Stimulated activated naive CD4-positive, alpha-beta T cell treated with Interleukin-2 at 50 U/mL for 16 hours (primary cell): ENCODE data around the gene JMJD1C.
"Not testable (repeated sequence)": the region's sequence is repeated elsewhere in the genome, so short reads cannot be mapped to it uniquely, and the experiment has no call there.

ENCODE experiments used
- DNase-seq: peaks from one replicate; lab custom pipeline; 2025; lab: John Stamatoyannopoulos, UW

JMJD1C gene

DNA sequence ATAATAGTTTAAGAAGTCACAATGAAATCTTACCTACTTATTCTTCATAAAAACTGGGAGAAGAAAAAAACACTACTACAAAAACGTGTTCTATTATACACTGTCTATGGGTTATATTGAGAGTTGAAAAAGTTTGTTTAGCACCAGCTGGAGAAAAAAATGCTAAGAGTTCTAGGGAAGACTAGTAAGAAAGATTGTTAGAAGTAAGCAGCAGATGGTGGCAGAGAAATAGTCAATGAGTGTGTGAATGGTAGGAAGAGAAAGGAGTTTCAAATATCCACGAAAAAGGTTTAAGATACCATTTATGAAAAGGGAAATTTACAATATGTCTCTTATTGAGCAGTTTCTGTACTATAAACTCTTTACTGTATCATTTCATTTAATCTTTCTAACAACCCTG, 208.0 kb downstream of the JMJD1C start:
- DNase-seq = no peak

DNA sequence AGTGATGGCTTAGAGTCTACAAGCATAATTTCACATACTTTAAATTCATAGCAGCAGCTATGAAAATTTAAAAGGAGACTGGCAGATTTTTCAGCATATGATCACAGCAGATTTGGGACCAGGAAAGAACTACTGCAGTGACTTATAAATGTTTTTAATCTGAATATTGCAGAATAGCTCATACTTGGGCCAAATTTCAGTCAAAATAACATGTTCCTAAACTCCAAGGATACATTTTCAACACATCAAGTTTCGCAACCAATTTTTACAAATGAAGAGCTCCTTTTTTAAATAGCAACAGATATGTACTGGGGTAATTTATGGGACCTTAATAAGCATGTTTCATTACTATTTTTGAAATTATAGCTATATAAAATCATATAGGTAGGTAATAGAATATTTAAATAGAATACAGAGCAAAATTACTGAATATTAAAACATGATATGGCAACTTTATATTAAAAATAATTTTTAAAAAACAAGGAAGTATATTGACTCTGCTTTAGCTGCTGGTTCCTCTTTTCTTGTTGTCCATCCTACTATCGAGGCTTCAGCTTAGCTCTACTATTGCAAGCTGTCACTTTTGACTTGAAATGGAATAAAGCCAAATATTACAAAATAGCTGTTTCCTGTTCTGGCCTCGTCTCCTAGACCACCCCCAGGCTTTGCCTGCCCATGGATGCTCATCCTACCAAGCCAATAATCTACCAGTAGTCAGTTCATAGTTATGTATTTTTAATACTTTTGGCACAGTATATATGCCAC, 209.6 kb downstream of the JMJD1C start:
- DNase-seq = no peak

DNA sequence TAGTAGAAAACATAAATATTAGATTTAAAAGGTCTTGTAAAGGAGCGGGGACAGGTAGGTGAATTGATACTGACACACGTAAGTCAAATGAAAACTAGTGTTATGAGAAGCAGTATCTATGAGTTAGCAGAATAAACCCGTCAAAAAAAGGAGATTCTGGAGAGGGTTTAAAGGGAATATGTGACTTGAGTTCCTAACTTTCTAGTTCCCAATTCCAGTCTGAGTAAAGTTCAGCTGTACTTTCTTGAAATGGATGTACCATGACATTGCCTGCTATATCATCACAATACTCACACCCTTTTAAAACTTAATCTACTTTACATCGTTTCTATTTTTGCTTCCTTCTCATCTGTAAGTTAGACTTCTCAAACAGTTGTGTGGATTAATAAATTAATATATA, 210.5 kb downstream of the JMJD1C start:
- no peak for DNase-seq

DNA sequence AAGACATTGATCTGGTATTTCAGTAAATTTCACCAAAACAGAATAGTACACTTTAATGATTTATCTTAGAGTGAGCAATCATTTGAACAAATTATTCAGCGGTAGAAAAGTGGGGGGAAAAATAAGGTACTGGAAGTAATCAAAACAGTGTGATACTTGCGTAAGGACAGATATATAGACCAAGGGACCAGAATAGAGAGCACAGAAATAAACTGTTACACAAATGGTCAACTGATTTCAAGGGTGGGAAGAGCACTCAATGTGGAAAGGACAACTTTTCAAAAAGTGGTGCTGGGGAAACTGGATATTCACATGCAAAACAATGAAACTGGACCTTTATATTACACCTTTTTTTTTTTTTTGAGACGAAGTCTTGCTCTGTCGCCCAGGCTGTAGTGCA, 212.7 kb downstream of the JMJD1C start:
- DNase-seq = no peak

DNA sequence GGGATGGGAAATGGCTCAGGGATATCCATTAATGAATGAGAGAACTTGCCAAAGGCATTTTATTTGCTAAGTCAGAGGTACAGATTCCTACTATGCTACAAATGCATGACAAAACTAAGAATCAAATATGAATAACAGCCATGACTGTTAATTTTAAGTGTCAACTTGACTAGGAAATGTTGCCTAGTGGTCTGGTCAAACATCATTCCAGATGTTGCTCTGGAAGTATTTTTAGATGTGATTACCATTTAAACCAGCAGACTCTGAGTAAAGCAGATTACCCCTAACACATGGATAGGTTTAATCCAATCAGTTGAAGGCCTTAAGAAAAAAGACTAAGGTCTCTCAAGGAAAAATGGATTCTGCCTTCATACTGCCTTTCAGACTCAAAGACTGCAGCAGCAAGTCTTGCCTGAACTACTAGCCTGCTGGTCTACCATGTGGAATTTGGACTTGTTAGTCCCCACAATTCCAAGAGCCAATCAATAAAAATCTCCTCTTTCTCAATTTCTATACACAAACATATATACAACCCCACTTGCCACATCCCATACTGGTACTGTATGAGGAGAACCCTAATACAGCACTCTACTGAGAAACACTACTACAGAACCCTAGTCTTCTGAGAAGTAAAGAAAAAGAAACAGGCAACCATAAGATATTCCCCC, 213.5 kb downstream of the JMJD1C start:
- no peak for DNase-seq

DNA sequence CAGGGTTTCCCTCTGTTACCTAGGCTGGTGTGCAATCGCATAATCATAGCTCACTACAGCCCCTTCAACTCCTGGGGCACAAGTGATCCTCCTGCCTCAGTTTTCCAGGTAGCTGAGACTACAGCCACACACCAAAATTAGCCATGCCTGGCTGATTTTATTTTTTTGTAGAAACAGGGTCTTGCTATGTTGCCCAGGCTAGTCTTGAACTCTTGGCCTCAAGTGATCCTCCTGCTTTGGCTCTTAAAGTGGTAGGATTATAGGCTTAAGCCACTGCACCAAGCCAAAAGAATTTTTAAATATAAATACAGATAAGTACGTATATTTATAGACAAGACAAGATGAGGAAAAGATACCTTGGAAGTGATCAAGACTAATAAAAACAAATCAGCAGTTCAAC, 215.7 kb downstream of the JMJD1C start:
- DNase-seq = no peak

DNA sequence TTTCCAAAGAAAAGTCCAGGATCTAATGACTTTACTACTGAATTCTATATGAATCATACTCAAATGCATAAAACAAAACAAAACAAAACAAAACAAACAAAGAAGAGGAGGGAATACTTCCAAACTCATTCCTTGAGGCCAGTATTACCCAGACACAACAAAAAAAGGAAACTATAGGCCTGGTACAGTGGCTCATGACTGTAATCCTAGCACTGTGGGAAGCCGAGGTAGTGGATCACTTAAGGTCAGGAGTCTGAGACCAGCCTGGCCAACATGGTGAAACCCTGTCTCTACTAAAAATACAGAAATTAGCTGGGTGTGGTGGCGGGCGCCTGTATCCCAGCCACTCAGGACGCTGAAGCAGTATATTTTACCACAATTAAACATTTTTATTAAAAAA, 218.0 kb downstream of the JMJD1C start:
- DNase-seq = no peak

DNA sequence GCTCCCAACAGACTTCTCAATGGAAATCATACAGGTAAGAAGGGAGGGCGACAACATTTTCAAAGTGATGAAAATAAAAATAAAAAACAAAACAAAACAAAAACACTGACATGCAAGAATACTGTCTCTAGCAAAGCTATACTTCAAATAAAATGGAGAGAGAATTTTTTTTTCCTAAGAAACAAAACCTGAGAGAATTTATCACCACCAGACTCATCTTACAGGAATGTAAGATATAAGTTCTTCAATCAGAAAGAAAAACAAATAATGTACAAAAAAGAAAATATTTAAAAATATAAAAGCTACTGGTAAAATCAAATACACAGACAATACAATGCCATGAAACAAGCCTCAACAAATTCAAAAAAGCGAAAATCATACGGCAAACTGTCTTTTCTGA, 219.4 kb downstream of the JMJD1C start:
- DNase-seq = no peak

DNA sequence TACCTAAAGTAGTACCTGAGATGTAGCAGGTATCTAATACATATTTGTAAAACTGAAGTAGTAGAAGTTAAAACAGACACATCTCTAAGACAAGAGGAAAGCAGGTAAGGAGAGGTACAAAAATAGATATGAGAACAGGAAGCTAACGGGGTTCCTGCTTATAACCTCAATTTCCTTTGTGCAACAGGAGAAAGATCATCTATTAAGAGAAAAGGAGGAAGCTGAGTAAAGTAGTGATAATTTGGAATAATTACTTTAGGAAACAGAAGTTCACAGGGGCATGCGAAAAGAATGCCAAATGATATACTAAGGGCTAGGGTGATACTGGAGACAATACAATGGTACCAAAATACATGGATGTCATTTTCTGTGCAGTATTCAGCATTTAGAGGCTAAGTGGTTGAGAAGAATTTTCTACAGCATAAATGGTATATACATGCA, 223.9 kb downstream of the JMJD1C start:
- no peak for DNase-seq

DNA sequence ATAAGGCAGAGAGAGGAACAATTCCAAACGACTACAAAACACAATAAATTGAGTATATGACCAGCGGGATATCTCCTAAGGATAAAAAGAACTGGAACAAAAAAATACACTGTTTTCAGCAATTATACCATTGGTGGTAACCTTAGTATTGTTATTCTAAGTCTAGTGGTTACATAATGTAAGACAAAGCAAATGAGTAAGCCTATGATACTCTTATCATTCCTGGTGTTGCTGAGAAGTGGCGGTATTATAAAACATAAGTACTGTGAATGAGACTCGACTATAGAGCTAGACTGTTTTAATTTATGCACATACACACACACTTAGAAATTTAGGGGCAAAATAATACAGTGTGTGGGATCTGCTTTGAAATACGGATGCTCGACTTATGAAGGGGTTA, 225.0 kb downstream of the JMJD1C start:
- no peak for DNase-seq

DNA sequence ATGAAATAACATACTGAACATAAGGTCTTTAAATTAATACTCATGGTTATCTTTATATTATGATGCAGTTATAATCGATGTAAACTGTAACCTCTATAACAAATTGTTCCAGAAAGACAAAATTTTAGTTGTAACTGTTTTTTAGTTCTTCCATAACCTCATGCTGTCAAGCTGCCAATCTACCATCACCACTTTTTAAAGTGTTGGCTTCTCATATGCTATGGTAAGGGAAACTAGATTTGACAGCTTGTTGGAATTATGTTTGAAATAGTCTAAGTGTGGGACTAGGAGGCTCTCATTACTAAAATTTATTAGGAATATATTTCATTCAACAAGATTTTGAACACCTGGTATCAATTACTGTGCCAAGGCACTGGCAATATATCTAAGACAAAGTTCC, 227.3 kb downstream of the JMJD1C start:
- DNase-seq = no peak

DNA sequence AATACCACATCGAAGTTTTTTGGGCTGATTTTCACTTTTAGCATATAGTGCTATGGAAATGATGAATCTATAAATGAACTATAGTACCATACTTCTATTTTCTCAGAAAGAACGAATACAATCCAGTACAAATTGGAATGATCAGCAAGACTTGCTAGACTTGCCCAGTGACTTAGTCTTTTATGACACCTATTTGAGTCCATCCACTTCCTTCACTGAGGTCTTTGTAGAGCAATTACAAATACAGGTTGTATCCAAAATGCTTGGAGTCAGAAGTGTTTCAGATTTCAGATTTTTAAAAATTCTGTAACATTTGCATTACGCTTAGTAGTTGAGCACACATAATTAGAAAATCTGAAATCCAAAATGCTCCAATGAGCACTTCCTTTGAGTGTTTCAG, 228.4 kb downstream of the JMJD1C start:
- DNase-seq = no peak

DNA sequence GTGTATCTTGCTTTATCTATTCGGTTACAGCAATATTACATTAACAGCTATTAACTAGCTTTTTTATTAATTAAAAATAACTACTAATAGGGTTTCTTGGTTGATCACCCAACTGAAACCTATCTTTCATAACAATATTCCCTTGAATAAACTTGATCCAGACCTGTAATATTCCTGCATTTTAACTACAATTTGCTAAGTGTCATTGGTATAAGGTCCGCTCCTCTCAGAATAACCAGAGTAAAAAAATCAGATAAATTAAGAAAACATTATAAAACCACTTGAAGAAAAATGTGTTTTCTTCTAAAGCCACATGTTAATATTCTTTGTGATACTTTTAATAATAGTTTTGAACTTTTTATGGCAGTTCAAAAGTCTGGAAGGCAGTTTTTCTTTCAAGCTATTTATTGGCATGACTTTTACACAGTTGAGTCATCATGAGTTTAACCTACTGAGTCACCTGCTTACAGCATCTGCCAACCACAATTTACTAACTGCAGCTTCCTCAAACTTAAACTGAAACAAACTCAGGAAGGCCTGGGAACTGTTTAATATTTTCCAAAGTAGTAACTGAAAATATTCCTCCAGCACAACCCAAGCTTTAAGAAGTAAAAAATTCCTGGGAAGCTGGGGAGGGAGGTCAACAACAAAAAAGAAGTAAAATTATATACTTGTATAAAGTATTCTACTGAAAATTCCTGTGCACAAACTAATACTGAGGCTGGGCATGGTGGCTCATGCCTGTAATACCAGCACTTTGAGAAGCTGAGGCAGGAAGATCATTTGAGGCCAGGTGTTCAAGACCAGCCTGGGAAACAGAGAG, 229.5 kb downstream of the JMJD1C start:
- no peak for DNase-seq

DNA sequence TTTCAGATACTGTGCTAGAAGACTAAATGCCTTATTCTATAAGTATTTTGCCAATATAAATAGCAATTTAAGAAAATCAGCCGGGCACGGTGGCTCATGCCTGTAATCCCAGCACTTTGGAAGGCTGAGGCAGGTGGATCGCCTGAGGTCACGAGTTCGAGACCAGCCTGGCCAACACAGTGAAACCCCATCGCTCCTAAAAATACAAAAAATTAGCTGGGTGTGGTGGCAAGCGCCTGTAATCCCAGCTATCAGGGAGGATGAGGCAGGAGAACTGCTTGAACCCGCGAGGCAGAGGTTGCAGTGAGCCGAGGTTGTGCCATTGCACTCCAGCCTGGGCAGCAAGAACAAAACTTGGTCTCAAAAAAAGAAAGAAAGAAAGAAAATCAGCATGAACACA, 230.6 kb downstream of the JMJD1C start:
- DNase-seq = not testable (repeated sequence)

DNA sequence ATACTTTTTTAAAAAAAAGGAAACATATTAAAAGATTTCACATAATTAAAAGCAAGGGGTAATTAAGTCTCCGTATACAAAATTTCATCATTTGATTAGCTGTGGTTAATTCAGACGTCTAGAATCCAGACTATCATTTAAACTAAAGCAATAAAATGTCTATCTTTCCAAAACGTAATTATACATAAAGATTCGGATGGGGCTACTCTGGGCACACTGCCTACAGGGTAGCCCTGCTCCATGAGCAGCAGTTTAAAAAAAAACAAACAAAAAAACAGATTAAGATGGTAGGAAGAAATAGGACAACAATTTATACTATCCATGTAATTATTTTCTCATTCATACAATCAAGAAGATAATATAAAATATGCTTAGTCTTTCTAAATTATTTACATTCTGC, 236.6 kb downstream of the JMJD1C start:
- DNase-seq = no peak

DNA sequence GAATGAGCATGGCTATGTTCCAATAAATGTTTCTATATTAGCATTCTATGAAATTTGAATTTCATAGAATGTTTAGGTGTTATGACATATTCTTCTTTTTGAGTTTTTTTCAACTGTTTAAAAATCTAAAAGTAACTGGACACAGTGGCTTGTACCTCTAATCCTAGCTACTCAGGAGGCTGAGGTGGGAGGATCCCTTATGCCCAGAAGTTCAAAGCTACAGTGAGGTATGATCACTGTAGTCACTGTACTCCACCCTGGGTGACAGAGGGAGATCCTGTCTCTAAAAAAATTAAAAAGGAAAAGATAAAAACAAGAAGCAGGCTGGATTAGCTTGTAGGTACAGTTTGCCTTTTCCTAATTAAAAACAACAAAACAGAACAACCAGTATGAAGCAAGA, 237.5 kb downstream of the JMJD1C start:
- no peak for DNase-seq

DNA sequence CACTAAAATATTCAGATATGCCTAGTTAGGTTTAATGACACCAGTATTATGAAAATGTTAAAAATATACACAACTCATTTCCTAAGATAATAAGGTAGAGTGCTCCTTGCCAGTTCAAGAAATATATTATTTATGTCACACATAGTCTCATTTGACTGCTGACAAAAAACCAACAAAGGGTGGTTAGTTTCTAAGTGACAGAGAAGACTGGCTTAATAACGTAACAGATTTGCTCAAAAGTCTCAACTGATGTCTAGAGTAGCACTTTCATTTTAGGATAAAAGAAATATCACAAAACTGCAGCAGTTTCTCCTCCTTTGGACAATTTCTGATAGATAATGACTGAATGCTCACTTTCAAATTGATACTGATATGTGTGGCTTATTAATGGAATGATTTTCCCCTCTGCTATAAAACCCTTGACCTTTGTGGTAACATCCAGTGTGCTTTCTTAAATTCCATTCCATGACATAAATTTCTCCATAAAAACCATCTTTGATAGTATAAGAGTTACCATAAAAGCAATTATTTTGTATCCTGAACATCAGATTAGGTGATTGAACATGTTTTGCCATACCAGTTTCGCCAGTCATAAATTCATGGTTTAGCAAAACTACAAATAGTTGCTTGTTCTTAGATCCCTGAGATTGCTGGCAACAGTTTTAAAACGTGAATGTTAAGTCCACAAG, 238.4 kb downstream of the JMJD1C start:
- no peak for DNase-seq

DNA sequence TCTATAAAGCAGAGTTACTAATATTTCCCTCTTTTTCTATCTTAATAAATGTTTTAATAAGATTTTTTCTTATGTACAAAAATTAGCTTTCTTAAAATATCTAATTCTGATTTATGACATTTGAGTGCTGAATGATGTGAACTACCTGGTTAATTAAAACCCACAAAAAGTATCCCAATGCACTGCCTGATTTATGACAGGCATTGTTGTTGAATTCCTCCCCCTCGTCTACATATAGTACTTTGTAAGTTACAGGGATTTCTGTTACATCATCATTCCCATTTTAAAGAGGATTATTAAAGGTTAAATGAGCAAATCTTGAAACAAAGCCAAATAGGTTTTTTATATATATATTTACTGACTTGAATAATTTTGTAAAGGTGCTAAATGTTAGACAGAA, 241.5 kb downstream of the JMJD1C start:
- DNase-seq = no peak

DNA sequence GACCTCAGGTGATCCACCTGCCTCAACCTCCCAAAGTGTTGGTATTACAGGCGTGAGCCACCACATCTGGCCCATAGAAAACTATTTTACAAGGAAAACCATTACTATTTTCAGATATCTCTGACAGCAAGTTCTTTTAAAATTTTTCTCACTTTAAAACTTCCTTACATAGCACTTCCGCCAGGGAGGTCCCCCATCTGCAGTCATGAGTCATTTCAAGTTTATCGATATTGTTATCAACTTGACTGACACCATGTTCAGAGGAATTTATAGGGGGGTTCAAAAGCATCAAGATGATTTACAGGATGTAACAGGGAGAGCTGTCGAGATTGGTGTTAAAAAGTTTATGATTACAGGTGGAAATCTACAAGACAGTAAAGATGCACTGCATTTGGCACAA, 243.8 kb downstream of the JMJD1C start:
- peak; percentile 9 for DNase-seq

DNA sequence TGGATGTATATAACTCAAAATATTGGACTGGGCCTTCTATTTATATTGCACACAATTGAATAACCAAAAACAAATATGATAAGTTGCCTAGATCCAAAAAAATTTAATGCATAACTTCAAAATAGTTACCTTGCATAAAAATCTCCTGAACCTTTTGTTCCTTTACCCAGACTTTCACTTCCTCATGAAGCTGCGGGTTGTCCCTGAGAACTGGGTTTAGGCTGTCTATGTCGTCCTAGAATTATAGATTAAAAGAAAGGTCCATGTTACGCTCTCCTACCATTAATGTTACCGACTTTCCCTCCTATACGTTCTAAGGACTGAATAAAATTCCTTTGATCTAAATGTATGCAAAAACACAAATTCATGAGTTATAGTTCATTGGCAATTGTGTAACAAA, 246.0 kb downstream of the JMJD1C start:
- no peak for DNase-seq

DNA sequence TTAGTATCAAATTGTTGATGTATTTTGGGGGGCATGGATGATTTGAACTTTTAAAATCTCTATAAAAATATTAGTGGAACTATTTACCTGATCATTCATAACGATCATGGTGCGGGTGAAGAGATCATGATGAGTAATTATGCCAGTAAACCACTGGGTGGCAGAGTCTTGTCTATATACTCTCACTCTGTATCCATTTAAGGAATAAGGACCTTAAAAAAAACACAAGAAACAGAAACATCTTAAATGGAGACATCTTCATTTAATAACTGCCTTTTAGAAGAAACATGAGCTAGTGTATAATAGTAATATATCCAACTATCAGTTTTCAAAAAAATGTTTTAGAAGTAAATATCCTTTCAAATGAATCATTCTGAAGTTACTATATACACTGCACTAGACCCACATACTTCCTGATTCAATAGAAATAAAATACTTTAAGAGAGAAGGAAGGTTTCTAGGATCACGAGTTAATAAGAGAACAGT, 248.6 kb downstream of the JMJD1C start:
- DNase-seq = no peak

DNA sequence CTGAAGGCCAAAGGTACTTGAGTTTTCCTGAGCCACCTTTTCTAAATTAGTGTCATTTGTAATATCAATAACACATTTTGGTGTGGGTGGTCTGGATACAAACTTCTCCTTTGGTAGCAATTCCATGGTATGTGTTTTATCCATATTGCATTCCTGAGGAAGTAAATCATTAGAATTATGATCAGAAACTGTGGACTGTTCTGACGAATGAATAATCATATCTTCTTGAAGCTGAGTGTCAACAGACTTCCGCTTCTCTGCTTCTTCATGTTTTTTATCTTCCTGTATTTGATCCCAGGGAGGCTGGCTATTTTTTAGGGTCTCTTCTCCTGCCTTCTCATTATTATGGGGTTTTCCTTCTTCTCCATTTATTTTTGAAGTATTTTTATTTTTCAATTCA, 251.2 kb downstream of the JMJD1C start:
- DNase-seq = no peak
